Measurements from ENCODE around the gene ZFR2.

- TF ChIP-seq, protein P1, sequence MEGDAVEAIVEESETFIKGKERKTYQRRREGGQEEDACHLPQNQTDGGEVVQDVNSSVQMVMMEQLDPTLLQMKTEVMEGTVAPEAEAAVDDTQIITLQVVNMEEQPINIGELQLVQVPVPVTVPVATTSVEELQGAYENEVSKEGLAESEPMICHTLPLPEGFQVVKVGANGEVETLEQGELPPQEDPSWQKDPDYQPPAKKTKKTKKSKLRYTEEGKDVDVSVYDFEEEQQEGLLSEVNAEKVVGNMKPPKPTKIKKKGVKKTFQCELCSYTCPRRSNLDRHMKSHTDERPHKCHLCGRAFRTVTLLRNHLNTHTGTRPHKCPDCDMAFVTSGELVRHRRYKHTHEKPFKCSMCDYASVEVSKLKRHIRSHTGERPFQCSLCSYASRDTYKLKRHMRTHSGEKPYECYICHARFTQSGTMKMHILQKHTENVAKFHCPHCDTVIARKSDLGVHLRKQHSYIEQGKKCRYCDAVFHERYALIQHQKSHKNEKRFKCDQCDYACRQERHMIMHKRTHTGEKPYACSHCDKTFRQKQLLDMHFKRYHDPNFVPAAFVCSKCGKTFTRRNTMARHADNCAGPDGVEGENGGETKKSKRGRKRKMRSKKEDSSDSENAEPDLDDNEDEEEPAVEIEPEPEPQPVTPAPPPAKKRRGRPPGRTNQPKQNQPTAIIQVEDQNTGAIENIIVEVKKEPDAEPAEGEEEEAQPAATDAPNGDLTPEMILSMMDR (IDR thresholded peaks at IDR 0.05): no peak
- no peak for TF ChIP-seq POLR2A (IDR thresholded peaks at IDR 0.05)
Measured at GRCh38 chr19:3855320-3855719, 13.5 kb downstream of the ZFR2 start.

All from lower leg skin (tissue), 3 donors.